NCI-H1694 treated with DMSO at 0.1 percent for 48 hours (cell line): Measurements from ENCODE around the gene SLX4IP.
"Not testable (repeated sequence)": the region's sequence is repeated elsewhere in the genome, so short reads cannot be mapped to it uniquely, and the experiment has no call there.

Source experiments
- DNase-seq: peaks from one replicate; lab custom pipeline; 2025; lab: John Stamatoyannopoulos, UW

Gene SLX4IP

DNA sequence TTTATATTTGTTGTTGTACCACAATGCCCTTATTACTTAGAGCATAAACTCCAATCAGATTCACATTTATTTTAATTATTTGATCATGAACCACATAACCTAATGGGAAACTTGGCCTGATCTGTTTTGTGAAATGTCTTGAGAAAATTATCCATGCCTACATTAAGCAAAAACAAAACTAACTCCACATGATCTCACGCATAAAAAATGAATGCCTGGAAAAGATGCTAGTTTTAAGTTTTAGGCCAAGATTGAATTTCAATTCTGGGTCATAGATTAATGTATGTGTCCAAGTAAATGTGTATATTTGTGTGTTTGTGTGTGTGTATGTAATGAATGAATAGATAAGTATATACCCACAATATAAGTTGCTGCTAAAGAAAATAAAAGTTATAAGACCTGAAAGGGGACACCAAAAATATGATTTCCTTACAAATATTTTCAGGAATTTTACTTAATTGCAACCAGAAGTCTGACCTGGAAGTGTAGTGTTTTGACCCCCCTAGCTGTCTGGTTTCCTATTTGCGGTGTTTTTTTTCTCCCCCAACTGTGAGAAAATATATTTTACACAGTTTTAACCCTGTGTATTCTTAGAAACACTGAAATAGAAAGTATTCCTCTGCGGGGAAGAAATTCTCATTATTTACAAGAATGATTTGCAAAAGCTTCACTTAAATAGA, 141.4 kb downstream of the SLX4IP start:
- DNase-seq, result no peak

DNA sequence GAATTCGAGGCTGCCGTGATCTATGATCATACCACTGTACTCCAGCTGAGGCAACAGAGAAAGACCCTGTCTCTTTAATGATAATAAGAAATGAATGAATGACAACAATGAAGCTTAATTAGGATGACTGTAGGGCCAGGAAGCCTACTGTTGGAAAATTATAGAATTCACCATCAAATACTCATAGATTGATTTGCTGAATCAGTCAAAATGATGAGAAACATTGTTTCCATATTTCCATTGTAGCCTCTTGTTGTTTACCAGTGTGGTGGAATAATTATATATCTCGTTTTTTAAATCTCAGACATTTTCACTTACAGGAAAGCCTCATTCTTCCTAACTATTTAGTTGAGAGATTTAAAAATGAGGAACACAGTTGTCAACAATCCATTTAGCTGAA, 142.5 kb downstream of the SLX4IP start:
- no peak for DNase-seq

DNA sequence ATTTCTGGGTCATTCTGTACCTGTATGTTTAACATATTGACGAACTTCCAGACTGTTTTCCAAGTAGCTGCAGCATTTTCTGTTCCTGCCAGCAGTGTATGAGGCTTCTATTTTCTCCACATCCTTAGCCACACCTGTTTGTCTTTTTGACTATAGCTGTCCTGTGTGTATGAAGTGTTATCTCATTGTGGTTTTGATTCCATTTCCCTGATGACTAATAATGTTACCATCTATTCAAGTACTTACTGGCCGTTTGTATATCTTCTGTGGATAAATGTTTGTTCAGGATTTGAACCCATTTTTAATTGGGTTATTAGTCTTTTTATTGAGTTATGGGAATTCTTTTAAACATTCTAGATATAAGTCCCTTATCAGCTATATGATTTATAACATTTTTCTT, 143.5 kb downstream of the SLX4IP start:
- DNase-seq, result no peak

DNA sequence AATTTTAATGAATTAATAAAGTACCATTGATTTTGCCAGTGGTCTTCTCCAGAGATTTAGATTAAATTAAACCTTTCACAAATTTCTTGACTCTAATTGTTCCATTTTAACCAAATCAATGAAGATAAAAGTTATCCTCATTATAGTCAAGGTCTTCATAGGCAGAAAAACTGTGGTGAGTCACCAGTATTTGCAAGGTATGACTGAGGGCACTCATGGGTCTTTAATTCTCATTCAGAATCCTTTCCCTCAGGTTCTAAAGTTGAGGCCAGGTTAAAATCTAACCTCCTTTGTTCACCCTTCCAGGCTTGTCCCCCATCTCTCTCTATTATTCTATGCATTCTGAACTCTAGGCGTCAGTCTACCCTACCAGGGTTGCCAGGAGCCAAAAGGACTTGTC, 144.8 kb downstream of the SLX4IP start:
- DNase-seq, result no peak

DNA sequence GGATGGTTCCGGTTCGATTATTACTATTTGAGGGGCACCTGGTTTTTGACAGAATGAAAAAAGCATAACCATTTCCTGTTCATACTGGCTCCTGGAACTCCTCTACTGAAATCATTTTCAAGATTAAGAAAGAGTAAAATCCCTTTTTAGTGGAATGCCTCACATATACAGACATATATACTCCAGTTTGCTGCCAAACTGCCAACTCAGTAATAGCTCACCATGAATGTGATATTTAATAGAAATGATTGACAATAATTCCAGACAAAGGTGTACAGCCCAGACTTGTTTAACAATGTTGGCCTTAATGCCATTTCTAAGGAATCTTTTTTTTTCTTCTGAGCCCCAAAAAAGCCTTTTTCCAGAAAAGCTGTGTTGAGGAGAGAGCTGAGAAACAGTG, 145.6 kb downstream of the SLX4IP start:
- no peak for DNase-seq

DNA sequence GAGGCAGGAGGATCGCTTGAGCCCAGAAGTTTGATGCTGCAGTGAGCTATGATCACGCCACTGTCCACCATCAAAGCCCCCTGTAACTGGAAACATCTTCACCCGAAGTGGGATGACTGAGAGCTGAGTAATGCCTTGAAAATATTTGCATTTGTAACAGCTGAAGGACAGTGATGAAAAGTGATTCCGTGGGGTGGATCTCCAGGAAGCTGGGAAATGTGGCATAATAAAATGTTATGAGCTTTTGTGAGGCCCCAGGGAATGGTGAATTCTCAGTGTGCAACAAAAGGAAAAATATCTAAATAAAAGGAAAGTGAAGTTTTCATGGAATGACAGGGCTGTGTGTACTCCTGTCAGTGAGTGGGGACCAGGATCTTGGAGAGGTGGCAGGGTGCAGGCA, 146.7 kb downstream of the SLX4IP start:
- no peak for DNase-seq

DNA sequence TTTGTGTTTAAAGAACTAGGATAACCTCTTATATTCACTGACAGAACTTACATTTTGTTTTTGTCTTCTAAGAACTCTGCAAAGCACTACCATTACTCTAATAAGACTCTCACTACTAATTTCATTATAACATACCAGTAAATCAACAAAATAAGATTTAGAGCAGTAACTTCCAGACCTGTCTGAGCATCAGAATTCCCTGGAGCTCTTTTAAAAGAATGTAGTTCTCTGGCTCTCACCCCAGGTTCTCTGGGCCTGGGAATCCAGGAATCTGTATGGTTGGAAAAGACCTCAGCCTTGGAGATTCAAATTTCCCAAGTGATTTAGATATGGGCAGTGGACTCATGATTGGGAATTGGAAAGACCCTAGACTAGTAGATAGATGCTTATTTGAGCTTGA, 149.3 kb downstream of the SLX4IP start:
- DNase-seq, result no peak

DNA sequence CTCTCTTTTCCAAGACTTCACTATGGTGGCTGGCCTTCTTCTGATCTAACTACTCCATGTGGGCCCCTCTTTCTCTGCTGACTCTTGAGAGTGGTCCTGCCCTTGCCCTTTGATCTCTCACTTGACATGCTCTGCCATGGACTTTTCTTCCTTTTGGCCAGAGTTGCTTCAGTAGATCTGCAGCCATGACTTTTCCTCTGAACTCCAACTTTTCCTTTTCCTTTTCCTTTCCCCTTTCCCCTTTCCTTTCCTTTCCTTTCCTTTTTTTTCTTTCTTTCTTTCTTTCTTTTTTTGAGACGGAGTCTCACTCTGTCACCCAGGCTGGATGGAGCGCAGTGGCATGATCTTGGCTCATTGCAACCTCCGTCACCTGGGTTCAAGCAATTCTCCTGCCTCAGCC, 150.2 kb downstream of the SLX4IP start:
- DNase-seq, result no peak

DNA sequence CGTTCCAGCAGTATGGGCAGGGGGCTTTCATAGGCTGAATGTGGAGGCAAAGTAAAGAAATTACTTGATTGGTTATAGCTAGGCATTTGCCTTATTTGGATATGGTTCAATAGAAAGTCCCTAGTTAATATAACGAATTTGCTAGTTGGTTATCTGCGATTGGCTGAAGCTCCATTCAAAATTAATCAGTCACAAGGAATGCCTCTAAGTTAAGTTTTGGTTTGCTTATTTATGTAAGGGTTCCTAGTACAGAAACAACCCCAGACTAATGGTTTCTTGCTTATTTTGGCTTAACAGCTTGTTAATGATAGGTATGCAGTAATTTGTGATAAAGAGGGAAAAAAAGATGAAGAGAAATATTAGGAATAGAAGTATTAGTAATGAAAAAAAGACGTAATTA, 151.2 kb downstream of the SLX4IP start:
- DNase-seq, result no peak

DNA sequence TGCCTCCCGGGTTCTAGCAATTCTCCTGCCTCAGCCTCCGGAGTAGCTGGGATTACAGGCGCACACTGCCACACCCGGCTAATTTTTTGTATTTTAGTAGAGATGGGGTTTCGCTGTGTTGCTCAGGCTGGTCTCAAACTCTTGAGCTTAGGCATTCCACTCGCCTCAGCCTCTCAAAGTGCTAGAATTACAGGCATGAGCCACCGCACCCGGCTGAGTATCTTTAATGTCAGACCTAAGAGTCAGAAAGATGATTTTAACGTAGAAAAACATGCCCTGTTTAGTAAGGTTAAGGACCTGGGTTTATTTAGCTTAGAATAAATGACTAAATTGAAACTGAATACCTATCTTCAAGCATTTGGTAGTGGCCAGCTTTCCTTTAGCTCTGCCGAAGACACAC, 155.3 kb downstream of the SLX4IP start:
- DNase-seq, result not testable (repeated sequence)

DNA sequence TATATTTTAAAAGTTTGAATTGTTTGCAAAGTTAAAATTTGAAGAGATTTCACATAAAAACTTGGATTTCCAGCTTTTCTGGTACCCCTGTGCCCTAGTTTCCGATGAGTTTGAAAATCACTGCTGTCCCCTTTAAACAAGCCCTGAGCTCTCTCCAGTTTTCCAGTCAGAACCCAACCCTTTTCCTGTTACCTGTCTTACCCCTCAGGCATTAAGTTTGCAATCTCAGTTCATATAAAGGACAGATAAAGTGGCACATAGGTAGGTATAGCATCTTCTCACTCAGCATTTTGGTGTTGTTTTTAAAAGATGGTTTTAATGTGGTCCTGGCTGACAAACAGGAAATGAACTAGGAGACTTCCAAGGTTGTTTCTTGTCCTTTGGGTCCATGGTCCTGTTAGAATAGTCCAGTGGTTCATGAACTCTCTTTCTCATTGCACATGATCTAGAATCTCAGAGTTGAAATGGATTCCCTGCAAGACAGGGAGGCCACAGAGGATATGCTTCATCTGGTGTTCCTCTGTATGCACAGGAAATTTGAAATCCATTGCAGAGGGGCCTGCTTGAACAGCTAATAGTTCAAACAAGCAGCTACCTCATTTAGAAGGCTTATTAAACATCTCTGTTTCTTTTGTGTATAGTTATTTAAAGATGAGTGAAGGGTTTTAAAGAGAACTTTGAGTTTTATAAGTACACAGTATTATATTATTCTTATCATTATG, 156.0 kb downstream of the SLX4IP start:
- DNase-seq, result no peak

DNA sequence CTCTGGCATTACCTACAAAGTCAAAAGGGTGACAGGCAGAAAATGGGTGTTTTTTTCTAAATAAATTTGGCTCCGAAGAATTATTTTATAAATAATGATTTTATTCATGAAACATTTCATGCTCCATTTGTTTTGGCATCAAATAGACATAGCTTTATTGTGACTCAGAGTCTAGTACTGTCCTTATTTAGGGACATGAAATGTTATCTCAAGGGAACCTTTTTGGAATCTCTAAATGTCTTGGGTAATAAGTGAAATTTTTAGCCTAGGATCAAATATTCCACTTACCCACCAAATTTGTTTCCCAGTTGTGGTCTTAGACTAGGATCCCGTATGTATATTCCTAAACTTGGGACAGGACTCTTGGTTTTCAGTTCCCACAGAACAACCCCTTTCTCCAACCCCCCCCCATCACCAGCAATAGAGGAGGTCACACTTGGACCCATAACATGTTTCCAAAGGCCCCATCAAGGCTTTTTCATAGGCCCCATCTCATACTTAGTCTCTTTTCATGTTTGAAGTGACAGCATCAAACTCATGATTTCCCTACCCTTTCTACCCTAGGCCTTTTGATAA, 156.9 kb downstream of the SLX4IP start:
- DNase-seq, result no peak

DNA sequence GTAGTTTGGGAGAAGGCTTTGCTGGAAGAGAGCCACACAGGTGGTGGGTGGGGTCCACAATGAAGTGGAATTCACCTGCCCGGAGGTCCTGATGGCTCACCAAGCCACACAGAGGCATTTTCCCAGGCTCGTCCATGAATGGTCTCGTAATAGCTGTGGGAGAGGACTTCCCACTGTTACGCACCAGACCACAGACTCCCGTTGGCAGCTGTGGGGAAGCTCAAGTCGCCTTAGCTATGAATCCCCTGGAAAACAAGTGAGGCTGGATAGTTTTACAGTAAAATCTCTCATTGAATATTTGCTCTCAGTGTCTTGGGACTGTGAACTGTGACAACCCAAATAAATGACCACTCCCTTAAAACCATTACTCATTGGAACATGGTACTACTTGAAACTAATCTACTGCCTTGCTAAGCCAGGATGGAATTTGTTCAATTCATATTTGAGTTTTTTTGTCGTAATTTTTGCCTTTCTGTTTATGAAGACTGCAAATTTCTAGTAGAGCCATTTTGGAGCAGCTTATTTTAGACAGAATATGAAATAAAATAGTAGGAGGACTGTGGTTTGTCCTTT, 159.3 kb downstream of the SLX4IP start:
- no peak for DNase-seq

DNA sequence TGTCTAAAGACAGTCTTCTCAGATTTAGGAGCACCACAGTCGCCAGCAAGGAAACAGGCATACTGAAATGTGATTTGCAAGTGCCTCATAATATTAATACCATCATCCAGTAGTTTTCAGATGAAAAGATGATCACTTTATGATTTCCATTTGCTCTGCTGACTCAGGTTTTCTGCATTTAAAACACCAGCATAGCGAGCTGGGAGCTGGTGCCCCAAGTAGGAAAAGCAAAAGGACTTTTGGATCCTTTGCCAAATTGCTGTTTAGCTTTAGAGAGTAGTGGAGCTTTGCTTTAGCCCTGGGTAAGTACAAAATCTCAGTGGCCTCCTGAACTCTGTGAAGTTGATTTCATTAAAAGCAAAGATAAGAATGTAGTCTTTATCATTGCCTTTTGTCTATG, 160.2 kb downstream of the SLX4IP start:
- DNase-seq, result no peak

DNA sequence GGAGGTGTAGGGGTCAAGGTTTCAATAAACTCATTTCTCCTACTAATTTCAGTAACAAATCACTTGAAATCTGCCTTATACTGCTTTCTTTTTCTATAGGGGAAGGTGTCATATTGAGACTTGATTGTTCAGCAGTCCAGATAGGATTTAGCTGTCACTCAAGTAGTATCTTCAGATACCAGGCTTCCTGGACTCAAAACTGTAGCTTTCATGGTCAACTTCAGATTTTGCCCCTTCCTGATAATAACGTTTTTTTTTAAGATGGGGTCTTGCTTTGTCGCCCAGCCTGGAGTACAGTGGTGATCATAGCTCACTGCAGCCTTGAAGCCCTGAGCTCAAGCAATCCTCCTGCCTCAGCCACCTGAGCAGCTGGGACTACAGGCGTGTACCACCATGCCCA, 160.9 kb downstream of the SLX4IP start:
- DNase-seq, result no peak

DNA sequence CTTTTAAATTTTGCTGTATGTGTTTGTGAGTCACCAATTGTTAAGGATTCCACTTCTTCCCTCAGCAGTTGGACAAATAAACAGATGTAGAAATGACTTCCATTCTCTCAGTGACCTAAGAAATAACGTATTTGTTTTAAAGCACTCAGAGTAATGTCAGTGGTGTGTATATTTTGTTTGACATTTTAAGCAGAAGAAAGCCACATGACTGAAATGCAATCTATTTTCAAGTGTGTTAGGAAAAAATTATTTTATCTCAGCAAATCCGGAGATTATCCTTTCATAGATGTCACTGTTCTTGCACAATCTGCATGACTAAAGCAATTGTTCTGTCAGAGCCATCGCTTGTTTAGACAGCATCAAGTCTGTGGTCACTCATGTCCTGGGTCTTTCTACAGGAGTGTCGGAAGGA, 161.6 kb downstream of the SLX4IP start:
- no peak for DNase-seq

DNA sequence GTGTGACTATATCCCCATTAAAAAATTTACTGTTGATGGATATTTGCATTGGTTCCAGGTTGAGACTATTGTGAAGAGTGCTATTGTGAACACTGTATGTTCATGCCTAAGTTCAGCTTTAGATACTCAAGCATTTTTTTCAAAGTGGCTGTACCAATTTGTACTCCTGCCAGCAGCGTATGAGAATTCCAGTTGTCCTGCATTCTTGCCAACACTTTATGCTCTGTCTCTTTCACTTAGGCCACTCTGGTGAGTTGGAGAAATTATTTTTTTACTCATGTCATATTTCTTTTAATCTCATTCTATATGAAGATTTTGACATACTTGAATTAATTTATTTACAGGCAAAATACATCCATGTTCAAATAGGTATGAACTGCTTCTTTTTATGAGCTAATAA, 162.5 kb downstream of the SLX4IP start:
- DNase-seq, result no peak

DNA sequence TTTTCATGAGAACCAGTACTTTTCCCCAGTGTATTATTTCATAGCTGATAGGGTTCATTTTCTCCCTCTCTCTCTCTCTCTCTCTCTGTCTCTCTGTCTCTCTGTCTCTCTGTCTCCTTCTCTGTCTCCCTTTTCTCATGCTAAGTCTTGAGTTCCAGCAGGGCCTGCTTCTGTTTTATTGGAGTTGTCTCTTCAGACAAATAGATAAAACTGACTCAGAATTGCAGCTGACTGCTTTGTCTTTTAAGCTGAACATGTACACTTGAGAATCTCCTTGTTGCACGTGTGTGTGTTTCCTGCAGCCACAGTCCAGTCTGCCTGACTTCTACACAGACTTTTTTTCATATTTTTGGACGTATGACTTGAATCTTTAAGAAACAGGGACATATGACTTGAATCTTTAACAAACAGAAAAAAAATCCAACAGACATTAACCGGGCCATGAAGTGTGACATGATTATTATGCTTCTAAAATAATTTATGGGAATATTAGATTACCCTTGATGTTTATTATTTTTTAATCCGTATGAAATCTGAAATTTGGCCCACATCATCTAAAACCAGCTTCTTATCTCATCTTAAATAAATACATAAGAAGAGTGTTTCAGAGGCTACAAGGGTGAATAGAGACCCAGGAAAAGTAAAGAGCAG, 167.2 kb downstream of the SLX4IP start:
- no peak for DNase-seq

DNA sequence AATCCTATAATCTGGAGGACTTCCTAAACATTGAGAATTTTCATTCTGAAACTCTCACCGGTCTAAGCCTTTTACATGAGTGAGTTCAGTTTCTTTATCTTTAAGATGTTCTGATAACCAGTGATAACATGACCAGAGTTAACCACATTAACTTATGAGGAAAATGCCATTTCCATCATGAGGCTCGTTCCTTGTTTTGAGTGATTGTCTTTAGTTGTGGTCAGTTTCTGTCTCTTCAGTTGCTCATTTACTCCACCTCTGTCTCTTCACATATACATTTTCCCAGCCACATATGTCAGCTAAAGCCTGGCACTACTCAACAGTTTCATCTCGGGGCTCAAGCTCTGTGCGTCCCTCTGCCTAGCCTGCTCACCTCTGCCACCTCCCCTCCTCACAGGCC, 168.3 kb downstream of the SLX4IP start:
- no peak for DNase-seq

DNA sequence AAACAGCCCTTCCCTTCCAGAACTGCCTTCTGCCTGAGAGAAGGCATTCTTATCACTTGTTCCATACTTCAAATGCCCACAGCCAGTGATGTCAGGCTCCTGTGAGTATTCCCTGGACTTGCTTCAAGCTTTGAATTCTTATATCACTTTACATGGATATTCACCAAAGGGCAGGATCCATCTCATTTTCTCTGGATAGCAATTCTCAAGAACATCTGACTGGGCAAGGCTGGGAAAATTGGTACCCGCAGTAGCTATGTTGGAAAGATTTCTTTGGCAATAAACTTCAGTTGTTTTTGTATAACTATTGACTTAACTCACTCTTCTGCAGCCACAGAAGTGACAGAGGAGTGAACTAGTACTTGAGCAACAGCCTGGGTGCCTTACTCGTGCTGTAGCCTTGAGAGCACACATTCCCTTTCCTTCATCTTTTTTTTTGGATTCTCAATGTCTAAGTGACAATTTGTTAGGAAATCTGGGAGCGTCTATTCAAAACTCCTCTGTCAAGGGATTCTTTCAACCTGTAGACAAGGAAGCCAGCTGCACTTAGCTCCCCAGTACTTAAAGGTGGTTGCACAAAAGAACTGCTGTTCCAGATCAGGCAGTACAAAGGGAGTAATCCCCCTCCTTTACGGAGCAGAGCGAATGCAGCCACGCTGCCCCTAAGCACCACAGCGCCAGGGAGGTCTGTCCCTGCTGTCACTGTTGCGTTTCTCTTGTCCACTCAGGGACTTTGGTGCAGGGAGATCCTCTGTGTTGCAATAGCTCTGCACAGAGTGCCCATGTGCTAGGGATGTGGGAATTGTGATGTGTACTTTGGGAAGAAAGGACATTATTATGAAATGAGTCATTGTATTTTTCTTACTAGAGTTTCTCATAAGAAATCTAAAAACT, 169.1 kb downstream of the SLX4IP start:
- no peak for DNase-seq

DNA sequence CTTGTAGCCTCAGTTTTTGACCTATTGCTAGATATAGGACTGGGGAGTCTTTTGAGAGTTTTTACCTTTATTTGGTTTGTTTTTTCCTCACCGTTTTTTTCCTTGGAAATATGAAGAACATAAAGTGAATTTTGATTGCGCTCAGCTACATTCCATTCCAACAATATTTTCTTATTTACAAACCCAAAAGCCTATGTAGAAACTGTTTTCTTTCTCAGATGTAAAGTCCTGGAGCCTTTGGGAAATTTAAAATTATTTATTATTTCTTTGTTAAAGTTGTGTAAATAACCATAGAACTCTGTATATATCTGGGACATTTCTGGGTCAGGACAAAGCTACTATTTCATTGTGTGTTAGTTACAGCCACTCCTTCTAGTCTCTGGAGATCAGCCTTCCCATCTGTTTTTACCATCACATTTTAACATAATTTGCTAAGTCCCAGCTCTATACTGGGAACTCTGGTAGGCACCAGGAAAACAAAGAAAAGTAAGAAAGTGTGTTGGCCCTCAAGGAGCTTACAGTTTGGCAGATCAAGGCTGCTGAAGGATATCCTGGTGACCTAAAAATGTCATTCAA, 169.8 kb downstream of the SLX4IP start:
- no peak for DNase-seq
